Daoy (cell line): ENCODE measurements around the gene CATSPERZ. TPM values are rescaled to one million over a fixed set of nuclear protein-coding genes. Genes with fewer than 3 reads are reported as not detected.

Experiments
- DNase-seq: peaks from one replicate; pipeline ENCODE4 v3.0.0-alpha.2; 2015; ENCODE audit warnings: low read depth
- total RNA-seq: library from RNA; depleted of rRNA; stranded (reverse); fragments of >200 nt; shearing (Covaris generic); gene quantifications from 2 replicates; pipeline ENCODE4 v1.2.3, GENCODE V29; 2014

CATSPERZ gene
- total RNA-seq, 1 experiment from 2014 or later: 0.23 TPM

GRCh38 chr11:64284962-64285884 lies 14.9 kb upstream of the CATSPERZ start, which contains the start of gene GPR137:
Gene GPR137 (plus strand): TSS chr11:64285848. CDS start chr11:64286525, 677 bp downstream.
- peak; percentile 77 for DNase-seq

GRCh38 chr11:64285885-64286800 lies 14.0 kb upstream of the CATSPERZ start:
- peak; percentile 33 for DNase-seq

GRCh38 chr11:64286801-64287159 lies 13.4 kb upstream of the CATSPERZ start:
- DNase-seq: no peak

DNA sequence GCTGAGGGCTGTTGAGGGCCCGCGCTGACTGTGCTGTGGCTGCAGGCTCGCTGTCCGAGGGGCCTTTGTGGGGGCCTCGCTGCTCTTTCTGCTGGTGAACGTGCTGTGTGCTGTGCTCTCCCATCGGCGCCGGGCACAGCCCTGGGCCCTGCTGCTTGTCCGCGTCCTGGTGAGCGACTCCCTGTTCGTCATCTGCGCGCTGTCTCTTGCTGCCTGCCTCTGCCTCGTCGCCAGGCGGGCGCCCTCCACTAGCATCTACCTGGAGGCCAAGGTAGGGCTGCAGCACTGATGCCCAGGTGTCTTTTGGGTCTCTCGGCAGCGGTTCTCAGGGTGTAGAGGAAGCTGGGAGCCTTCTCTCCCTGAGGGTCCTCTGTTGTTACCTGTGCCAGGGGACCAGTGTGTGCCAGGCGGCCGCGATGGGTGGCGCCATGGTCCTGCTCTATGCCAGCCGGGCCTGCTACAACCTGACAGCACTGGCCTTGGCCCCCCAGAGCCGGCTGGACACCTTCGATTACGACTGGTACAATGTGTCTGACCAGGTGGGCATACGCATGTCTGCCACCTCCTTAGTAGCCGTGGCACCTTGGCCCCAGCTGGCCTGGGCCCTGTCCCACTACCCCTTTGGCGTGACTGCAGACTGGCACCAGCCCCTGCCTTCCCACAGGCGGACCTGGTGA lies 12.3 kb upstream of the CATSPERZ start:
- no peak for DNase-seq

DNA sequence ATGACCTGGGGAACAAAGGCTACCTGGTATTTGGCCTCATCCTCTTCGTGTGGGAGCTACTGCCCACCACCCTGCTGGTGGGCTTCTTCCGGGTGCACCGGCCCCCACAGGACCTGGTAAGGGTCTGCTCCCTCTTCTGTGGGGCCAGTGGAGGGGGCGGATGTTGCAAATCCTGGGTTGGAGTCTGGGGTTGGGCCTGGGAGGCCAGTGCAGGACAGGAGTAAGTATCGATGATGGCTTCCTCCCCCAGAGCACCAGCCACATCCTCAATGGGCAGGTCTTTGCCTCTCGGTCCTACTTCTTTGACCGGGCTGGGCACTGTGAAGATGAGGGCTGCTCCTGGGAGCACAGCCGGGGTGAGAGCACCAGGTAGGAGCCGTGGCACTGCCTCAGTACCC lies 11.8 kb upstream of the CATSPERZ start:
- no peak for DNase-seq

- no peak for DNase-seq
These were observed 11.1 kb upstream of the CATSPERZ start for GRCh38 chr11:64289002-64289564.

DNA sequence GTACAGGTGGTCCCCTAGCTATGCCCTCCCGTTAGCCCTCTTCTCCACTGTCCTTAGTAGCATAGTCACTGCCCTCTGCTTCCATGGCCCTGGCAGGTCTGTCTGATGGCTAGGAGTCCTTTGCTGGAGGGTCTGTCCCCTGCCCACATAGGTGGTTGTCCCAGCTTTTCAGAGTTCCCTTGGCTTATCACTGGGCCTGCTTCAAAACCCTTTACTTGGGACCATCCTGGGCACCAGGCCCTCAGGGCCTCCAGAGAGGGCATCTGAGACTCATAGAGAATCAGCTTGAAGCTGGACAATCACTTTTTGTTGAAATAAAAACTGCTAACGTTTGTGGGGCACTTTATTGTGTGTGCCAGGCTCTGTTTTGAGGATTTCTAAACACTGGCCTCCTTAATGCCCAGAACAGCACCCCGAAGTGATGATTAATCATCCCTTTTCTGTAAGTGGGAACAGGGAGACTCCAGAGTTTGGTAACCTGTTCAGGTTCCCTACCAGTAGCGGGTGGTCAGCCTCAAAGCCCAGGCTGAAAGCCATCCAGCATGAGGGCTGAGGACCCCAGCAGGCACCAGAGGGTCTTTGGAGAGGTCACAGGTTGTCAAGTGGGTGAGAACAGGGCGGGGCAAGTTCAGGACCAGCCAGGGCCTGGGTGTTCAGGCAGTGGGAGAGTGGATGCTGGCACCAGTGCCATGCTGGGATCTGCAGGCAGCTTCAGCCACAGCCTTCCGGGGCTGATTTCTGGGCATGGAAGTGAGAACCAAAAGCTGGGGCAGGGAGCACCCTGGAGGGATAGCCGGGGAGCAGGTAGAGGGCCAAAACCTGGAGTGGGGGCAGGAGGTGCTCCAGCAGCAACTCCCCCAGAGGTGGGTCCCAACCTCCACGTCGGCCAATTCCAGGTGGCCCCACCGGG lies 9.6 kb upstream of the CATSPERZ start:
- DNase-seq: no peak

DNA sequence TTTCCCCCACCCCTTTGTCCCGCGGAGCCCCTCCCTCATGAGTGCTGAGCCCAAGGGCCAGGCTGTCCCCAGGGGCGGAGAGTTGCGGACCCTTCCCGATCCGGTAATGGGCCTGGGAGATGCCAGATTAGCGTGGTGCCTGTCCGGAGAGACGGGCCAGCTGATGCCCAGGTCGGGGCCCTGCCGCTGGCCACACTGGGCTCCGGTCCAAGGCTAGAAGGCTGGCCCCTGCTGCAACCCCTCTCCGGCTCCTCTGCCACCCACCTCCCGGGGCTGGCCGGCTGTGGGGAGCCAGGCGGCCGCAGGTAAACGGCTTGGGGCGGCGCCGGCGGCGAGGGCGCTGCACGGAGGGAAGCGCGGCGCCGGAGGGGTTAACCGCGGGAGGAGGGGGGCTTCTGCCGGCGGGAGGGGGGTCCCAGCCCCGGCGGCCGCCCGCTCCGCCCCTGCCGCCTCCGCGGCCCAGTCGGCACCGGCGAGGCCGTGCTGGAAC lies 8.9 kb upstream of the CATSPERZ start, which contains the start of gene KCNK4:
TSS of gene KCNK4 (plus strand) at position 41 of the 490 bp plus-strand sequence. CDS start 1,717 bp downstream, outside the sequence.
- DNase-seq: no peak

- DNase-seq: no peak
These were observed 8.3 kb upstream of the CATSPERZ start for GRCh38 chr11:64291752-64292459.

DNA sequence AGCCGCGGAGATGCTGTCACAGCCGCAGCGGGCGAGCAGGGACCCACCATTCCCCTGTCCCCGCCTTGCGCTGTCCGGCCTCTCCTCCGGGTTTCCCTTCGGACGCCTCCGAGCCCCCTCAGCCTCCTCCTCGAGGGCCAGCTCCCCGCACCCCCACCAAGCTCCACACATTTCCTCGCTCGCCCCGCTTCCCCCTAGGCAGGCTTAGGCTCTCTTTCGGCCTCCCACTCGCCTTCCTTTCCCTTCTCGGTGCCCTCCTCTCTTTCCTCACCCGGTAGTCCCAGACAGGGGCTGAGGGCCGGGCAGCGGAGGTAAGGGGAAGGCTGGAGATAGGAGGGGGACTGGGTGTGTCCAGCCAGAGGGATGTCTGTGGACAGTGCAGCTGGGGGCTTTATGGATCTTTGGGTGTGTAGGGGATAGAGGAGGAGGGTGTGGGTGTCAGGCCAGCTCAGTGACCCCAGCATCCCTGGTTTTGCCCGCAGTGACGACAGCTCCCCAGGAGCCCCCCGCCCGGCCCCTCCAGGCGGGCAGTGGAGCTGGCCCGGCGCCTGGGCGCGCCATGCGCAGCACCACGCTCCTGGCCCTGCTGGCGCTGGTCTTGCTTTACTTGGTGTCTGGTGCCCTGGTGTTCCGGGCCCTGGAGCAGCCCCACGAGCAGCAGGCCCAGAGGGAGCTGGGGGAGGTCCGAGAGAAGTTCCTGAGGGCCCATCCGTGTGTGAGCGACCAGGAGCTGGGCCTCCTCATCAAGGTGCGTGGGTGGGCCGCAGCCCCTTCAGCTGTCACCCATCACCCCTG lies 7.5 kb upstream of the CATSPERZ start:
- DNase-seq: no peak

GRCh38 chr11:64294774-64295173 lies 5.4 kb upstream of the CATSPERZ start:
- peak; percentile 24 for DNase-seq

GRCh38 chr11:64295760-64296159 lies 4.4 kb upstream of the CATSPERZ start:
- no peak for DNase-seq

- DNase-seq: no peak
These were observed 3.9 kb upstream of the CATSPERZ start for GRCh38 chr11:64296236-64296635.

DNA sequence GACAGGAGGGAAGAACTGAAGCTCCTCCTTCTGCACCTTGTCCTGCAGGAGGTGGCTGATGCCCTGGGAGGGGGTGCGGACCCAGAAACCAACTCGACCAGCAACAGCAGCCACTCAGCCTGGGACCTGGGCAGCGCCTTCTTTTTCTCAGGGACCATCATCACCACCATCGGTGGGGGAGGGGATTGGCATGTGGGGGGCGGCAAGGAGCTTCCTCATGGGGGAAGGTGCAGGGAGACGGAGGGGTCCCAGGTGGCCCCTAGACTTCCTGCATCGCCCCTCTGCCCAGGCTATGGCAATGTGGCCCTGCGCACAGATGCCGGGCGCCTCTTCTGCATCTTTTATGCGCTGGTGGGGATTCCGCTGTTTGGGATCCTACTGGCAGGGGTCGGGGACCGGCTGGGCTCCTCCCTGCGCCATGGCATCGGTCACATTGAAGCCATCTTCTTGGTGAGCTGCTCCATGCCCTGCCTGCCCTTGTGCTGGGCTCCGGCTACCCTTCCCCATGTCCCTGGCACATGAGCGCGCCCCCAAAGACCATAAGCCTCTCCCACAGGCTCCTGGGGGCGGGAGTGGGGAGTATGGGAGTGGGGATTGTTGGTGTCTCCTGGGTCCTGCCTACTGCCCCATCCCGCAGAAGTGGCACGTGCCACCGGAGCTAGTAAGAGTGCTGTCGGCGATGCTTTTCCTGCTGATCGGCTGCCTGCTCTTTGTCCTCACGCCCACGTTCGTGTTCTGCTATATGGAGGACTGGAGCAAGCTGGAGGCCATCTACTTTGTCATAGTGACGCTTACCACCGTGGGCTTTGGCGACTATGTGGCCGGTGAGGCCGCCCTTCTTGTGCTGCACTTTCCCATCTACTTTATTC lies 3.1 kb upstream of the CATSPERZ start:
- no peak for DNase-seq

- DNase-seq: no peak
These were observed 2.3 kb upstream of the CATSPERZ start for GRCh38 chr11:64297699-64298358.

DNA sequence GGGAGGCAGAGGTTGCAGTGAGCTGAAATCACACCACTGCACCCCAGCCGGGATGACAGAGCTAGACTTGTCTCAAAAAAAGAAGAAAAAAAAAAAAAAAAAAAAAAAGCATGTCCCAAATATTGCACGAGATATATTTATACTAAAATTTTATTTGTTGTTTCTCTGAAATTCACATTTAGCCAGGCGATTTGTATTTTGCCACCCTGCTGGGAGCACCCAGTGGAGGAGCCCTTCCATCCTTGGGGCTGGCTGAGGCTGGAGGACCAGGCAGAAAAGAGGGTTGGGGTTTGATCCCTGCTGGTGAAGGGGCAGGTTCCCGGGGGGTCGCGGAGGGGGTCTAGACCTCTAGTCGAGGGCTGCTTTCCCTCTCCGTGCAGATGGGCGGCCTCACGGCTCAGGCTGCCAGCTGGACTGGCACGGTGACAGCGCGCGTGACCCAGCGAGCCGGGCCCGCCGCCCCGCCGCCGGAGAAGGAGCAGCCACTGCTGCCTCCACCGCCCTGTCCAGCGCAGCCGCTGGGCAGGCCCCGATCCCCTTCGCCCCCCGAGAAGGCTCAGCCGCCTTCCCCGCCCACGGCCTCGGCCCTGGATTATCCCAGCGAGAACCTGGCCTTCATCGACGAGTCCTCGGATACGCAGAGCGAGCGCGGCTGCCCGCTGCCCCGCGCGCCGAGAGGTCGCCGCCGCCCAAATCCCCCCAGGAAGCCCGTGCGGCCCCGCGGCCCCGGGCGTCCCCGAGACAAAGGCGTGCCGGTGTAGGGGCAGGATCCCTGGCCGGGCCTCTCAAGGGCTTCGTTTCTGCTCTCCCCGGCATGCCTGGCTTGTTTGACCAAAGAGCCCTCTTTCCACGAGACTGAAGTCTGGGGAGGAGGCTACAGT lies 952 bp upstream of the CATSPERZ start:
- peak; percentile 22 for DNase-seq
